ENCODE results near the gene FAM234A.

GRCh38 chr16:263182-263774, 28.7 kb downstream of the FAM234A start:
- TF ChIP-seq POLR2A (IDR thresholded peaks at IDR 0.05; ENCODE audit: low read depth, low read length) = no peak
- no peak for TF ChIP-seq POLR2AphosphoS5 (IDR thresholded peaks at IDR 0.05; ENCODE audit: low read depth, low read length)
- no peak for TF ChIP-seq TAF1 (IDR thresholded peaks at IDR 0.05; ENCODE audit: borderline replicate concordance, low read depth, low read length)
